Measurements from ENCODE around the gene HS6ST3.
A peak's percentile ranks its signal among the peaks of the same experiment; 100 is the strongest.

The HS6ST3 gene

DNA sequence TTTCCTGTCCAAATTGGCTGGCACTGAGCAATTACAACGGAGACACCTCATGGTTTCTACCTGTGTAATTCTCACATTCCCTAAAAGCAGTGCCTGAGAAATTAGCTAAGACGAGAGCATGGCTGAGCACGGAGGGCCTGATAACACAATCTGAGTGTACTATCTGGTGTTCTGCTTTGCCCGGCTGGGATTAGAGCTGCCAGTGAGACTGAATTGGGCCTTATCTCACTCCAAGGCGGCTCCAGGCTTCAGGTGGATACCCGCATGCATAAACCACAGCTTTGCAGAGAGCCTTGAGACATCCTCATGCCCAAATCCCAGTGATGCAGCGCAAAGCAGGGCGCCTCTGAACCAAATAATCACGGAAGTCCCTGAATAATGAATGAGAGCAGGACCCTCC is 732.1 kb downstream of the HS6ST3 start:
- H3K4me3 ChIP-seq (ENCODE audit: severe bottlenecking), result no peak overlapping the region
- H3K27me3 ChIP-seq (ENCODE audit: insufficient read depth, poor library complexity, severe bottlenecking), result no peaks in the 10 kb centered on the region
- no peaks in the 10 kb centered on the region for H3K4me1 ChIP-seq (ENCODE audit: insufficient read depth, poor library complexity, severe bottlenecking)
- H3K9me3 ChIP-seq (ENCODE audit: severe bottlenecking), result no peaks in the 10 kb centered on the region
- DNase-seq (ENCODE audit: low spot score) (no peak), ATAC-seq (ENCODE audit: low read depth) (no peak)
- no peak overlapping the region for H3K27ac ChIP-seq (ENCODE audit: poor library complexity, severe bottlenecking)
- no peaks in the 10 kb centered on the region for H3K36me3 ChIP-seq (ENCODE audit: low read depth)
- TF ChIP-seq, protein P1, sequence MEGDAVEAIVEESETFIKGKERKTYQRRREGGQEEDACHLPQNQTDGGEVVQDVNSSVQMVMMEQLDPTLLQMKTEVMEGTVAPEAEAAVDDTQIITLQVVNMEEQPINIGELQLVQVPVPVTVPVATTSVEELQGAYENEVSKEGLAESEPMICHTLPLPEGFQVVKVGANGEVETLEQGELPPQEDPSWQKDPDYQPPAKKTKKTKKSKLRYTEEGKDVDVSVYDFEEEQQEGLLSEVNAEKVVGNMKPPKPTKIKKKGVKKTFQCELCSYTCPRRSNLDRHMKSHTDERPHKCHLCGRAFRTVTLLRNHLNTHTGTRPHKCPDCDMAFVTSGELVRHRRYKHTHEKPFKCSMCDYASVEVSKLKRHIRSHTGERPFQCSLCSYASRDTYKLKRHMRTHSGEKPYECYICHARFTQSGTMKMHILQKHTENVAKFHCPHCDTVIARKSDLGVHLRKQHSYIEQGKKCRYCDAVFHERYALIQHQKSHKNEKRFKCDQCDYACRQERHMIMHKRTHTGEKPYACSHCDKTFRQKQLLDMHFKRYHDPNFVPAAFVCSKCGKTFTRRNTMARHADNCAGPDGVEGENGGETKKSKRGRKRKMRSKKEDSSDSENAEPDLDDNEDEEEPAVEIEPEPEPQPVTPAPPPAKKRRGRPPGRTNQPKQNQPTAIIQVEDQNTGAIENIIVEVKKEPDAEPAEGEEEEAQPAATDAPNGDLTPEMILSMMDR (IDR thresholded peaks at IDR 0.05; ENCODE audit: poor library complexity, severe bottlenecking), result no peak

DNA sequence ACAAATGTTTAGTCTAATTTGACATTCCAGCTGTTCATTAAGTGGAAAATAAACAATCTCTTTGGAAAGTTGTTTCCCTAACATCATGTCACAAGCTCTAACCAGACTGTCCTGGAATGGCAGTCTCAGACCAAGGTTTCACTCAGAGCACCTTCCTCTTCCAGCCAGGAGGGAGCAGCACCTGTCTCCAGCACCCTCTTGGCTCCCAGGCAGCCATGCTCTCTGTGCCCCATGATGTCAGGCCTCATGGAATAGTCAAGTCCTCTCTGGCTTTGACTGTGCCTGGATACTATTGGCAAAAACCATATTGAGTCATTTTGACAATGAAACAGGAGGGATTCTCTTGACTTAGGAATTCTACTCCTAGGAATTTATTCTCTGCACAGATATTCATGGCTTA is 733.0 kb downstream of the HS6ST3 start:
- TF ChIP-seq, protein P1 (IDR thresholded peaks at IDR 0.05; ENCODE audit: poor library complexity, severe bottlenecking), result peak; percentile 27
- no peak for DNase-seq (ENCODE audit: low spot score)
- peak; percentile 67; the same call in 2 of the 3 replicates for ATAC-seq (ENCODE audit: low read depth)

DNA sequence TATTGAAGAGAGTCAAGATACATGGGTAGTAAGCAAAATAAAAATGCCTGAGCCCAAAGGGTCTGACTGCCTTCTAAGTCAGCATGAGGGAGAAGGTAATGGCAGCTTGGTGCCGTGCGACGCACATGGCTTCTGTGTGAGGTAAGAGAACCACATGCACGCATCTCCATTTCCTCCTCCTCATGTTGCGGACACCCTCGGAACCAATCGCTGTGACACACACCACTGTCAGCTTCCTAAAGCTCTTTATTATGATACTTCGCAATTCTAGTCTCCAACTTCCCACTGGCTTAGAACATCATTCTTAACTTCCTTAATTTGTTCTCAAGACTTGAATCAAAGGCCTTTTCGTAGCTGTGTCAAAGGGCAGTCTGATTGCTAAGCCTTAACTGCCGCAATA is 734.2 kb downstream of the HS6ST3 start:
- Histone ChIP-seq H3K4me1 (ENCODE audit: insufficient read depth, poor library complexity, severe bottlenecking) (no peaks in the 10 kb centered on the region), H3K36me3 (ENCODE audit: low read depth) (no peaks in the 10 kb centered on the region), H3K9me3 (ENCODE audit: severe bottlenecking) (no peaks in the 10 kb centered on the region), H3K27me3 (ENCODE audit: insufficient read depth, poor library complexity, severe bottlenecking) (no peaks in the 10 kb centered on the region), H3K27ac (ENCODE audit: poor library complexity, severe bottlenecking) (no peak overlapping the region), H3K4me3 (ENCODE audit: severe bottlenecking) (no peak overlapping the region)
- ATAC-seq (ENCODE audit: low read depth), result no peak
- TF ChIP-seq, protein P1 (IDR thresholded peaks at IDR 0.05; ENCODE audit: poor library complexity, severe bottlenecking), result no peak
- DNase-seq (ENCODE audit: low spot score), result no peak

More for the DNA sequence above, 733.0 kb downstream of the HS6ST3 start:
- Histone ChIP-seq H3K4me1 (ENCODE audit: insufficient read depth, poor library complexity, severe bottlenecking) (no peaks in the 10 kb centered on the region), H3K4me3 (ENCODE audit: severe bottlenecking) (no peak overlapping the region), H3K9me3 (ENCODE audit: severe bottlenecking) (no peaks in the 10 kb centered on the region), H3K27ac (ENCODE audit: poor library complexity, severe bottlenecking) (no peak overlapping the region), H3K27me3 (ENCODE audit: insufficient read depth, poor library complexity, severe bottlenecking) (no peaks in the 10 kb centered on the region), H3K36me3 (ENCODE audit: low read depth) (no peaks in the 10 kb centered on the region)

DNA sequence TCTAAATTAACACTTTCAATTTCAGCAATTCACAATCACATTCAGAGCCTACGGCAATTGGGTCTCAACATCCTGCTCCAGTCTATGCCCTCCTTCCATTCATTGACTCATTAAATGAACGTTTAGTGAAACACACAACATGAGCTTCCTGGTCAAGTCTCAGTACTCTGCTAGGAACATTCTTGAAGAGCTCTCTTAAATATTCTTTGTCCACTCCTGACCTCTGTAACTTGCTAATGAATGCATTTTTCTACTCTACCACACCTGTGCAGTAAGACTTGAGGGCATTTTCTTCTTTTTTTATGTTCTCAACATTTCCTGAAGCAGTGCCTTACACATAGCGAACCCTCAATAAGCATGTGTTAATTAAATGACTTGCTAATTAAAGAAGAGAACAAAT is 735.7 kb downstream of the HS6ST3 start:
- ATAC-seq (ENCODE audit: low read depth), result no peak; the same call in 2 of the 3 replicates
- H3K36me3 ChIP-seq (ENCODE audit: low read depth), result no peaks in the 10 kb centered on the region
- TF ChIP-seq, protein P1 (IDR thresholded peaks at IDR 0.05; ENCODE audit: poor library complexity, severe bottlenecking), result no peak
- no peak overlapping the region for H3K27ac ChIP-seq (ENCODE audit: poor library complexity, severe bottlenecking)
- H3K27me3 ChIP-seq (ENCODE audit: insufficient read depth, poor library complexity, severe bottlenecking), result no peaks in the 10 kb centered on the region
- H3K4me1 ChIP-seq (ENCODE audit: insufficient read depth, poor library complexity, severe bottlenecking), result no peaks in the 10 kb centered on the region
- no peak overlapping the region for H3K4me3 ChIP-seq (ENCODE audit: severe bottlenecking)
- no peaks in the 10 kb centered on the region for H3K9me3 ChIP-seq (ENCODE audit: severe bottlenecking)
- DNase-seq (ENCODE audit: low spot score), result no peak

DNA sequence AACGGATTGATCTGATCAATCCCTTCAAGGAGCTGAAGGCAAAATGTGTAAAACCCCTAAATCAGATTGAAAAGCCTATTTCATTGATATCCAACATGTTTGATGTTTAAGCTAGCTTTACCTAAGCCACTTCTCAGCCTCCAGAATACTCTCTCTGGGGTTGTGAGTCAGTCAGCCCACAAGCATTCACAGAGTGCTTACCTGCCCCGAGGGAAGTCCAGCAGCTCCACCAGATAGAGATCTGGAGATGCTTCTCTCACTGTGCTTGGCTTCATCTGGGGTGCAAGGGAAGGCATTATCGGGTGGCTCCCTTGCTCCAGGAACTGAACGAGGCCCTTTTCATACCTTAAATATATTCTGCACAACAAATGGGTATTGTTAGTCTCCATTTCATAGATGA is 744.7 kb downstream of the HS6ST3 start:
- ATAC-seq (ENCODE audit: low read depth), result no peak
- Histone ChIP-seq H3K4me1 (ENCODE audit: insufficient read depth, poor library complexity, severe bottlenecking) (no peaks in the 10 kb centered on the region), H3K27me3 (ENCODE audit: insufficient read depth, poor library complexity, severe bottlenecking) (no peaks in the 10 kb centered on the region), H3K9me3 (ENCODE audit: severe bottlenecking) (peaks cover 2% of the 10 kb centered on the region), H3K36me3 (ENCODE audit: low read depth) (no peaks in the 10 kb centered on the region), H3K27ac (ENCODE audit: poor library complexity, severe bottlenecking) (no peak overlapping the region), H3K4me3 (ENCODE audit: severe bottlenecking) (no peak overlapping the region)
- TF ChIP-seq, protein P1 (IDR thresholded peaks at IDR 0.05; ENCODE audit: poor library complexity, severe bottlenecking), result no peak
- no peak for DNase-seq (ENCODE audit: low spot score)
